Esophagus squamous epithelium (tissue), 4 donors: ENCODE results near the gene ZNF747.

Experiments used
- CTCF ChIP-seq, 6 experiments: fragments of 450-650 bp in 4 of 6; fragments of 200-600 bp in 2 of 6; sonication (generic) in 2 of 6; IDR thresholded peaks; one replicate each; pipeline ENCODE4 v1.5.1; 2016 to 2019; ENCODE audit warnings: antibody characterized with exemption in 6 of 6, mild to moderate bottlenecking in 4 of 6, moderate library complexity in 4 of 6
- POLR2A ChIP-seq, 4 donors: fragments of 450-650 bp; IDR thresholded peaks; one replicate each; pipeline ENCODE4 v1.6.1; 2017; ENCODE audit warnings: antibody characterized with exemption in 4 of 4, mild to moderate bottlenecking in 4 of 4, moderate library complexity in 3 of 4

DNA sequence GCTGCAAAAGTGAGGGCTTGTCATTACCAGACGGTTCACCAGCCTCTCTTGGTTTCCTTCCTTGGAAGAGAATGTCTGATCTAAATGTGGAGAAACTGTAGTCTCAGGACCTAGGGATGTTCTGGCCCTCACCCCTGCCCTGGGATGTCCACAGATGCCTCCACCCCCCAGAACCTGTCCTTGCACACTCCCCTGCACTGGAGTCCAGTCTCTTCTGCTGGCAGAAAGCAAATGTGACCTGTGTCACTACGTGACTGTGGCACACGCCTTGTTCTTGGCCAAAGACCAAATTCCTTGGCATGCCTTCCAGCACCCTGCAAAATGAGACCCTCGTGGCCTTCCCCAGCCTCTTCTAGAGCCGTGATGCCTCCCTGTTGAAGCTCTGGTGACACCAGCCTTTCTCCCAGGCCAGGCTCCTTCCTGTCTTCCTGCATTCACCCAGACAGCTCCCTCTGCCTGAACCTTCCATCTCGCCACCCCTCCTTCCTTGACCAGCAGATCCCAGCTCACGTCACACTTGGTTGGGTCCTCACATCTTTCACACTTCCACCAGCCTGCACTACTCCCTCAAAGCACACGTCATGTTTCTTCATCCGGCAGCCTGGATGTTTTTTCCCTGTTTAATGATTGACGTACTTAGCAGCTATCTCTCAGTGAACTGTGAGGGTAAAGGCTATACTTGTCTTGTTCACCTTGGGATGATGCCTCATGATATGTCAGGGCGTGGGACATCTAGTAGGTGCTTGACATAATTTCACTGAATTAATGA is 12.6 kb downstream of the ZNF747 start:
- TF ChIP-seq POLR2A (IDR thresholded peaks at IDR 0.05) (no peak), CTCF (IDR thresholded peaks at IDR 0.05) (no peak)
